GM21390 (cell line): ENCODE measurements around the gene SGTA.
"Not testable (repeated sequence)": the region's sequence is repeated elsewhere in the genome, so short reads cannot be mapped to it uniquely, and the experiment has no call there.

Experiments used
- ATAC-seq: cut with Tn5 transposase; IDR thresholded peaks from one replicate; pipeline ENCODE4 v1.9.1; 2021; ENCODE audit not compliant: unreplicated experiment

SGTA gene

GRCh38 chr19:2795827-2796658 lies 13.0 kb upstream of the SGTA start:
- ATAC-seq, result no peak

DNA sequence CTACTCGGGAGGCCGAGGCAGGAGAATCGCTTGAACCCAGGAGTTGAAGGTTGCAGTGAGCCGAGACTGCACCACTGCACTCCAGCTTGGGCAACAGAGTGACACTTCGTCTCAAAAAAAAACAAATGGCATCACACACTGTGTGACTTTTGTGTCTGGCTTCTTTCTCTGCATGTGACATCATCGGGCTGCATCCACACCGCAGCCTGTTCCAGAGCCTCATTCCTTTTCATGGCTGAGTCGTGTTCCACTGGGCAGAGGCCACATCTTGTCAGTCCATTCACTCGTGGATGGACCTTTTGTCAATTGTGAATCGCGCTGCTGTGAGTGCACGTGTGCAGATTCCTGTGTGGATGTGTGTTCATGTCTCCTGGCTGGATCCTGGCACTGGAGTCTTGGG lies 10.5 kb upstream of the SGTA start:
- no peak for ATAC-seq

- no peak for ATAC-seq
Measured at GRCh38 chr19:2793126-2793525, 10.1 kb upstream of the SGTA start.

DNA sequence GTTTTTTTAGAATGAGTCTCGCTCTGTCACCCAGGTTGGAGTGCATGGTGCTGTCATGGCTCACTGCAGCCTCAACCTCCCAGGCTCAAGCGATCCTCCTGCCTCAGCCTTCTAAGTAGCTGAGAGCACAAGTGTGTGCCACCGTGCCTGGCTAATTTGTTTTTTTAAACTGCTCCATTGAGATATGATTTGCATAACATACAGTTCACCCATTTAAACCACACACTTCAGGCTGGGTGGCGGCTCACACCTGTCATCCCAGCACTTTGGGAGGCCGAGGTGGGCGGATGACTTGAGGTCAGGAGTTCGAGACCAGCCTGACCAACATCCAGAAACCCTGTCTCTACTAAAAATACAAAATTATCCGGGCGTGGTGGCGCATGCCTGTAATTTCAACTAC lies 9.6 kb upstream of the SGTA start:
- not testable (repeated sequence) for ATAC-seq

DNA sequence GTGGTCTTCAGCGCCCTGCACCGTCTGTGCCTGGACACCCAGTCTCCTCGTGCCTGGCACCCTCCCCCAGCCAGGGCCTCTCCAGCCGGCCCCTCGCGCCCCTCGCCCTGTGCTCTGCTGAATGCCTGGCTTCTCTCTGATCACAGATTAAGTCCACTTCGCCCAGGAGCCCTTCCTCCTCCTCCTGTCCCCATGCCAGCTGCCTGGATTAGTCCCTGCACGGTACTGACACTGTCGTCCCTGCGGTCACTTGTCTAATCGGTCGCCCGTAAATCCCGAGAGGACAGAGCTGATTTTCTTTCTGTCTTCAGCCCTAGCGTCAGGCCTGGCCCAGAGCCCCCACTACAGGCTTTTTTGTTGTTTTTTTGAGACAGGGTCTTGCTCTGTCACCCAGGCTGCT lies 8.8 kb upstream of the SGTA start:
- no peak for ATAC-seq

- no peak for ATAC-seq
Measured at GRCh38 chr19:2791440-2791839, 8.4 kb upstream of the SGTA start.

DNA sequence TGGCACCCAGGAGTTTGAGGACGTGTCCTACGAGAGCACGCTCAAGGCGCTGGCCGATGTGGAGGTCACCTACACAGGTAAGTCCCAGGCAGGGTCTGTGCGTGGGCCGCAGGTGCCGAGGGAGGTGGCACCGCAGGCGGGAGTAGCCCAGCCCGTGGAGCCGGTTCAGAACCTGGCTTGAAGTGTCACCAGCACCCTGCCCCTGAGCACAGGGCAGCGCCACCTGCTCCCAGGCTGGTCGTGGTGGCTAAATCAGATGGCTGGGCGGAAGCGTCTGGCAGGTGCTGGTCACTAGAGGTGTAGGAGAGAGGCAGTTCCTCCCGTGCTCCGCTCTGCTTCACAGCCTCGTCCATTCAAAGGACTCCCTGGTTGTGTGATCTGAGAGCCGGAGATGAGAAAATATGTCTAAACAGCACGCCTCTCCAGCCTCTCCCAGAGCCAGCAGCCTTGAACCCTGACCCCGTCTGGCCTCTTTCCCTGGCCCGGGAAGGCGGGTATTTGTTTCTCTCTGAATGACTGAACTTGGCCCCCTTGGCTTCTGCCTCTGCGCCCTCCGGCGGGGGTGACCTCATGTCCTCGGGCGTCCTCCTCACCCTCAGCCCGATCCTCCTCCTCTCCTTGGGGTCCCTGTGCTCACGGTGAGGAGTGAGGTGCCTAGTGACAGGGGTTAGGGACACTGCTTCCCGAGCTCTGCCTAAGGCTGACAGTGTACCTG lies 7.6 kb upstream of the SGTA start:
- ATAC-seq, result no peak

DNA sequence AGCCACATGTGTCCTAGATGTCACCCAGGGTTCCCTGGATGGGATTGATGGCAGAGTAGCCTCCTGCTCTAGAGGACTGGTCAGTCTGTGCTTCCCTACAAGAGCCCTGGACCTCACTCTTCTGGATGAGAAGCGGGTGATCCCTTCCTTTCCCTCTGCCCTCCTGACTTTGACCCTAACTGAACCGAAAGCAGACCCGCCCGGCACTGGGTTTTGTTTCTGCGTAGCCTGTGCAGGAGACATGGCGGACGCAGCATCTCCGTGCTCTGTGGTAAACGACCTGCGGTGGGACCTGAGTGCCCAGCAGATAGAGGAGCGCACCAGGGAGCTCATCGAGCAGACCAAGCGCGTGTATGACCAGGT lies 7.1 kb upstream of the SGTA start:
- ATAC-seq, result no peak

GRCh38 chr19:2788237-2788636 lies 5.2 kb upstream of the SGTA start:
- ATAC-seq, result no peak

DNA sequence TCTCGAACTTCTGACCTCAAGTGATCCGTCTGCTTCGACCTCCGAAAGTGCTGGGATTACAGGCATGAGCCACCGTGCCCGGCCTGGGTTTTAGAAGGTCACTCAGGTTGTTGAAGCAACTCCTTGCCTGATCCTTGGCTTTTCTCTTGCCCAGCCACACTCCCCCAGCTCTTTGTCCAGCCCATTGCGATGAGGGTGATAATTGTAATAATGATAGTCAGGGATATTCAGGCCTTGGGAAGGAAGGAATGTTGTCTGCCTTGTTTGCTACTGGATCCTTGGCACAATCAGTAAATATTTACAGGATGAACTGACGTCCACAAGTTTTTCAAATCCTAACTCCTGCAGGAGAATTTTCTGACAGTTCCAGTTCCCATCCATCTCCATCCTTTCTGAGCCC lies 4.0 kb upstream of the SGTA start:
- ATAC-seq, result no peak

DNA sequence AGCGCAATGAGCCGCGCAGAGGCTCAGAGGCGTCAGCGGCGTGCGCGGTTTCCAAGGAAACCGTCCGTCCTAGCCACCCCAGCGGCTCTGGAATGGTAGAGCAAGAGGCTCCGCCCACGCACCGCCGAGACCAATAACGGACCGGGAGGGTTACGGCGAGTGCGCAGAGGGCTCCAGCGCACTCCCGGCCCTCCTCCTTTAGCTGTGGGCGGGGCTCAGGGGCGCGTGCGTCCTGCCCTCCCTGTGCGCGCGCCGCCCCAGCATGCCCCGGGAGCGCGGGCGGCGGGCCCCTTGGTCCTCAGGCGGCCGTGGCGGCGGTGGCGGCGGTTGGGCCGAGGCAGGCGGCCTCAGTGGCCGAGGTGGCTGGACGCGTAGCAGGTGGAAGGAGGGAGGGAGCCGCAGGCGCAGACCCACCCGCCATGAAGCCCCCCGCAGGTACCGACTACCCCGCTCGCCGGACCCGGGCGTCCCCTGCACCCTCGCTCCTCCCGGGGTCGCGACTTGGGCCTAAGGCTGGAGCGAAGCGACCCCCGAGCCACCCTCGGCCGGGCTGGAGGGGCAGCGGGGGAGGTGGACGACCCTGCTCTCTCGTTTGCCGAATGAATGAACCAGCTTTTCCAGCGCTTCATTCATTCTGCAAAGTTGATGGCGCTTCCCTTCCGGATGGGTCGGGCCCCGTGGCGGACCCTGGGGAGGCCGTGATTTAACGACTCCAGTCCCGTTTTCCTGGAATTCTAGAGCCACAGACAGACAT lies 2.3 kb upstream of the SGTA start, which contains the start of gene THOP1:
Gene THOP1 (plus strand): TSS at position 260 of the 754 bp plus-strand sequence. CDS start 160 bp downstream, at position 420.
- ATAC-seq, result peak; percentile 53

DNA sequence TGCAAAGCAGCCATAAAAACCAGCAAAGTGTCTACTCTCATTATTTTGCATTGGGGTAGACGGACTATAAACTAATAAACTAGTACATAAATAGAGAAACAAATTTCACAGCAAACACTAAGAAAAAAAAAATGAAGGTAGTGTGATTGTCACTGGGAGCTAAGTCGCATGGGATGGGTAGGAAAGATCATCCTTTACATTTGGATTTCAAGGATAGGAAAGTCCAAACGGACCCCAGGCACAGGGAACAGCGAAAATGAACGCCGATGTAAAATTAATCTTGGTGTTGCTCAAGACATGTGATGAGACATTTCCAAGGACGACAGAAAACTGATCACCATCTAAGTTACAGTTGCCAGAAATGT lies 690 bp upstream of the SGTA start:
- no peak for ATAC-seq

GRCh38 chr19:2782329-2782935 lies 641 bp downstream of the SGTA start:
- ATAC-seq, result no peak

GRCh38 chr19:2780284-2780683 lies 2.8 kb downstream of the SGTA start:
- no peak for ATAC-seq

DNA sequence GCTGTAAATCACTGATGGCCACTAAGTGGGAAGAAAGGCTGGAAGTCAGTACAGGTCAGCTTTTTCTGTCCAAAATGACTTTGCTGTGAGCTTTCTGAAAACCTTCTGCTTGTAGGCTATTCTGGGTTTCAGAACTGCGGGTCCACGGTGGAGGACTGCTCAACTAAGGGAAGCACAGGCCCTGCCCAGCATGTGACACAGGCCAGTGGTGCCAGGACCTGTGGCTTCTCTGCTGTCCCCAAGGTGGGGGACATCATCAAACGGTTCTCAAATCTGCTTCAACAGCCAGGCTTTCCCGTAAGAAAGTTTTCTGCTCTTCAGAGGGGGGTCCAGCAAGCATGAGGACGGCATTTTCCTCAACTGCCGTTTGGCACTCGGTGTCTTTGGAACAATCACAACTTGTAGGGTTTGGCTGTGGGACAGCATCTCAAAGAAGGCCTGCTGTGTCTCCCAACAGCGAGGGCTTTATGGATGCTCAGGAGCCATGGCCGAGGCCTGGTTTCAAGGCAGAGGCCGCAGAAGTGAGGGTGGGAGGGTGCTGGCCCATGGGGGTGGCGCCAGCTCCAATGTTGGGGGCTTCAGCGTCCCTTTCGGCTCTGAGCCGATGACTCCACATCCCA lies 3.8 kb downstream of the SGTA start:
- no peak for ATAC-seq

GRCh38 chr19:2777952-2778683 lies 5.0 kb downstream of the SGTA start:
- no peak for ATAC-seq

DNA sequence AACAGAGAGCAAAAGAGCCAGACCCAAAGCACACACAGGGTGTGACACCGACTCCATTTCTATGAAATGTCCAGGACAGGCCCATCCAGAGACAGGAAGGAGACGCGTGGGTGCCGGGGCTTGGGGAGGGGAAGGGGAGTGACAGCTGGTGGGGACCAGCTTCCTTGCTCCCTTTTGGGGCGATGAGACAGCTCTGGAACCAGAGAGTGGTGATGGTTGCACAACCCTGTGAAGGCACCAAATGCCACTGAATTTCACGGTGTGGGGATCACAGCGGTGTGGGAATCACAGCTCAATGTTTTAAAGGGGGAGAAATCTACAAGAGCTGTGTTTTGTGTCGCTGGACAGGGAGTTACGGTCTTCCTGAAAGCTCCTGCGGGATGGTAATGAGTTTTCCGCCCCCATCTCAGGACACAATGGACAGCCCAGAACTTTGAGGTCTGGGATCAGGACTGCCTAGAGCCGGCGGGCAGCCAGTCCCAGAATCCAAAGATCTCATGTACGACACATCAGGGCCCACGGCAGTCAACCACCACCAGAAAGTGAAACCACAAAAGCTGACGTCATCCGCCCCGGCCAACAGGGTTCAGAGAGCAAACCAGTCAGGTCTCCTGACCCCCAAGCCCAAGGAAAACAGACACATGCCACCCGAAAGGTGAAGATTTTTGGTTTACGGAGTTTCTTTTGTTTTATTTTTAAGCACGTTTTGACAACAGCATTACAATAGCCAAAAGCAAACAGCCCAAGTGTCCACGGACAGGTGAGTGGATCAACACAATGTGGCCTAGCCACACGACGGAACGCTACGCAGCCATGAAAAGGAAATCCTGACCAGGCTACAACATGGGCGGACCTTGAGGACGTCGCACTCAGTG lies 7.3 kb downstream of the SGTA start:
- ATAC-seq, result no peak

DNA sequence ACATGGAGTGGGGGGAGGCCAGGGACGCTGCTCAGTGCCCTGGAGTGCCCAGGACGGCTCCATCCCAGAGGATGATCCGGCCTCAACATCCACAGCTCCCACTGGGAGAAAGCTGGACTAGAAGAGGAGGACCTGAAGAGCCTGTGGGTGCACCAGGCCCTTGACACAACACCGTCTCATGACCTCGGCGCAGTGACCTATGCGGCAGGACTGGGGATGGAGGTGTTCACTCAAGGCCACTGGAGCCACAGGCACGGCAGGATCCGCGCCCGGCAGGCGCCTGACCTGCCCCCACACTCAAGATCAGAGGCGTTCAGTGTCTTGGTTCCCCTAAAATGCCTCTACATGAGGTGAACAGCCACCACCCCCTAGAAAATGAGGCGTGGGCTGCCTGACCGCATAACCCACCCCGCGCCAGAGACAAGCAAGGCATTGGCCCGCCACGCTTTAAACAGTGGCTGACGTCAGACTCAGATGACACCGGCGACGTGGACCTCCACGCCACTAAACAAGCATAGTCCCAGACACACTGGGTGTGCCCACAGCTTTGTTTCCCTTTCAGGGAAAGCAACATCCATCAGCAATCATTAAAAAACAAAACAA lies 8.0 kb downstream of the SGTA start:
- ATAC-seq, result no peak
